GM12864 (cell line): ENCODE results near the gene MAB21L1.

Experiments used
- DNase-seq: peaks from one replicate; pipeline ENCODE4 v3.0.0-alpha.2; 2011; ENCODE audit warnings: low read depth
- H3K4me3 ChIP-seq: 2 replicates; pipeline ENCODE4 v1.5.1; 2011; ENCODE audit warnings: mild to moderate bottlenecking, low read depth, low read length, control low read depth
- CTCF ChIP-seq: IDR thresholded peaks from 2 replicates; pipeline ENCODE4 v1.5.1; 2011; ENCODE audit warnings: low read depth, mild to moderate bottlenecking, moderate library complexity, low read length, control low read depth, inconsistent platforms; ENCODE audit errors: missing control alignments

Gene MAB21L1

GRCh38 chr13:35480346-35480745 is 3.9 kb upstream of the MAB21L1 start:
- H3K4me3 ChIP-seq: no peak overlapping the region
- DNase-seq: no peak
- no peak for TF ChIP-seq CTCF

DNA sequence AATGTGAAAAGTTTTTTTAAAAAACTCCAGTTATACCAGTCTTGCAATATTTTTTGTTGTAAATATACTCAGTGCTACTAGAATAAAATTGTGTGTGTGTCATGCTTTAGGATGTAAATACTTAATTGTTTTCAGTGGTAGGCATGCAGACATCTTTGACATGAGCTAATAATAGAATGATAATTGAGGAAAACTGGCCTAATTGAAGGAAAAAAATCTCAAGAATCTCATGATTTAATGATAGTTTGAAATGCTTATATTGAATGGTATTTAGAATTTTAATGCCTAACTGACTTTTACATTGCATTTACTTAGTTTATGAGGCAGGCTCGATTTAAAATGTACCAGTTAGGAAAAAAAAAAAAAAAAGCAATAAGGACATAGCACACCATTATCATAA is 3.2 kb upstream of the MAB21L1 start:
- no peak overlapping the region for H3K4me3 ChIP-seq
- TF ChIP-seq CTCF: no peak
- no peak for DNase-seq

DNA sequence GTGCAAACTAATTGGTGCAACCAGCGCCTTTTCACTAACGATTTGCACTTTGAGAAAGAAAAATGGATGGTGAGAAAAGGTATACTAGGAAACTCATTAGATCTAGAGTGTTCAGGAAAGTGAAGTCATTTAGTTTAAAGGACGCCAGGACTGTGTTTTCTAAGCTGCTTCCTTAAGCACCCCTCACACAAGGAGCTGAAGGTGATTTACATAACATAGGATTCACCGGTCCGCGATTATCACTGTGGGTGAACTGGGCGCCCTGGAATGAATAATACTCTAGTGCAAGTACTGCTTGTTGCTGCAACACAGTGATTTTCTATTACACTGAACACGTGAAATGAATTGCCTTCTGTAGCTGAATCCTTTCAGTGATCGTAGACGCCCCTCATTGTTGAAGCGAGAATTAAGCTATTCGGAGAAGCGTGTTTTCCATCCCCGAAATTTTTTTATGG is 2.6 kb upstream of the MAB21L1 start:
- no peak overlapping the region for H3K4me3 ChIP-seq
- TF ChIP-seq CTCF: no peak
- no peak for DNase-seq

GRCh38 chr13:35478271-35479037 is 2.0 kb upstream of the MAB21L1 start:
- no peak for DNase-seq
- no peak overlapping the region for H3K4me3 ChIP-seq
- TF ChIP-seq CTCF: no peak

DNA sequence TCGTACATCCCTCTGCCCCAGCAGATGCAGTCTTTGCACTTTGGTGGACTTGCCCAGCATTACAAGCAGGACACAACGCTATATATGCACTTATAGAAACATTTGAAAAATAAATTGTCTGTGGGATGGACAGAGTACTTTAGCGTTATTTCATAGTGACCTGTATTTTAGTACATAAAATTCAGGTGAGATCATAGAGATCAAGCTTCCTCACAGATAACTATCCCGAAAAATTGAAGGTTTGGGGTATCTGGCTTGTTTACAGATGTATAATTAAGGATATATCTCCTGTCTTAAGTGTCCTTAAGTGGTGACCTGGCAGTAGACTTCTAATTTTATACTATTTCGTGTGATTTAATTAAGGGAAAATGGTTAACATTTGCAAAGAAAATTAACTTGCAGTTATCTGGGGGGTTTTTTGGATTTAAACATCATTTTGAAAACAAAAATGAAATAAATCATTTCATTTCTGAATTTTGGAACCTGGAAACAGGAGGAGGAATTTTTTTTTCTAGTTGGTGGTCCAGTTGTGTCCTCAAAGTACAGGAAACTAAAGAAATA is 977 bp upstream of the MAB21L1 start:
- no peak overlapping the region for H3K4me3 ChIP-seq
- no peak for DNase-seq
- no peak for TF ChIP-seq CTCF

DNA sequence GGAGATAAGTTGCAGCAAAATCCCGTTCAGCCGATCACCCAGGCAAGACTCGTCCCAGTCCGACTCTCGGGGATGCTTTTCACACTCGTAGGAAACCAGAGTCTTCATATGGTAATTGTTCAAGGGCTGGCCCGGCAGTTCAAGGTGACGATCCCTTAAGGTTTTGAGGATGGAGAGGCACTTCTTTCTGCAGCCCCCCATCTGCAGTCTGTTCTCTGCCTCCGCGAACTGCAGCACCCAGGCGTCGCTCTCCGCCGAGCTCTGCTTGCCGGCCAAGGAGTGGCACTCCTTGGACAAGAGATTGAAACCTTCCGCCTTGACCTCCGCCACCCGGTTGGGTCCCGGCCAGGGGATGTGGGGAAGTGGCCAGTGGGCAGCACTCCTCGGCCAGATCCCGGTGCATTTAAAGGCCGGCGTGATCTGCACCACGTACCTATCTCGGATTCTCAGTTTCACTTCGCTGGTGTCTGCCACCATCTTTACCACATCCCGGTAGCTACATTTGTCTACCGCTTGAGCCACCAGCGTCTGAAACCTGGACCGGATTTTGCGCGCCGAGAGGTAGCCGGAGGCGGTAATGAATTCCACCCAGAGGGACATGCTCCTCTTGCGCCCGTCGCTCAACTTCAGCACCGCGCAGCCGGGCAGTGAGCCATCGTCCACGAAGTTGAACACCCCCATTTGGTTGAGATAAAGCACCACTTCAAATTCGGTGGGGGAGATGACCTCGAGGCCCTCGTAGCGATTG is 1.1 kb downstream of the MAB21L1 start:
- no peak for DNase-seq
- no peak overlapping the region for H3K4me3 ChIP-seq
- TF ChIP-seq CTCF: no peak
